ENCODE measurements around the gene DGKK.

GRCh38 chrX:50431623-50432022 is 39.0 kb downstream of the DGKK start:
- TF ChIP-seq POLR2AphosphoS5 (IDR thresholded peaks at IDR 0.05) (no peak), POLR2A (IDR thresholded peaks at IDR 0.05) (no peak)

Measured in transverse colon (tissue), 3 donors.